B cell (primary cell): ENCODE measurements around the gene MLANA. TPM values are rescaled to one million over a fixed set of nuclear protein-coding genes. Genes with fewer than 3 reads are reported as not detected.
"Not testable (repeated sequence)": the region's sequence is repeated elsewhere in the genome, so short reads cannot be mapped to it uniquely, and the experiment has no call there.

Experiments
- ATAC-seq: fragments of 200-7000 bp; cut with Tn5 transposase; one replicate; pipeline ENCODE4 v1.10.0; 2021; ENCODE audit warnings: low read depth, mild to moderate bottlenecking, moderate number of reproducible peaks, moderate library complexity
- CTCF ChIA-PET: fragments of 350-600 bp; sonication (Branson Sonifier 250); formaldehyde crosslinking; loops from one replicate; lab custom pipeline; 2021; ENCODE audit warnings: antibody characterized with exemption, inconsistent platforms; lab: Charles Lee
- POLR2A ChIA-PET: fragments of 350-600 bp; sonication (Branson Sonifier 250); formaldehyde crosslinking; loops from one replicate; lab custom pipeline; 2021; ENCODE audit warnings: antibody characterized with exemption; lab: Charles Lee
- DNase-seq: peaks from one replicate; pipeline ENCODE4 v3.0.0; 2013
- H2AFZ ChIP-seq: 2 replicates; pipeline ENCODE4 v1.6.1; 2012; ENCODE audit warnings: mild to moderate bottlenecking, low read depth, low read length; ENCODE audit not compliant: insufficient read depth, poor library complexity, severe bottlenecking
- H3K27ac ChIP-seq, 2 donors: 1 replicate in 1 of 2; 2 replicates in 1 of 2; pipeline ENCODE4 v1.5.1; 2012 to 2013; ENCODE audit warnings: low read length in 2 of 2, mild to moderate bottlenecking in 2 of 2, moderate library complexity in 1 of 2
- H3K27me3 ChIP-seq, 4 experiments: fragments of 200-600 bp in 1 of 4; sonication (generic) in 1 of 4; replicated peaks in 1 of 4; 1 replicate in 2 of 4; 2 replicates in 2 of 4; pipeline versions ENCODE4 v1.6.1 to v1.7.0; 2013 to 2016; ENCODE audit warnings: low read length in 3 of 4, mild to moderate bottlenecking in 2 of 4, mixed read lengths in 1 of 4, moderate library complexity in 1 of 4; ENCODE audit not compliant: insufficient read depth in 4 of 4, control insufficient read depth in 3 of 4; ENCODE audit errors: control extremely low read depth in 1 of 4
- H3K36me3 ChIP-seq, 2 experiments: replicated peaks in 1 of 2; 1 replicate in 1 of 2; 2 replicates in 1 of 2; pipeline versions ENCODE4 v1.6.1 to v1.7.1; 2013; ENCODE audit warnings: low read length in 1 of 2; ENCODE audit not compliant: insufficient read depth in 2 of 2, control insufficient read depth in 1 of 2; ENCODE audit errors: control extremely low read depth in 1 of 2, extremely low read depth in 1 of 2
- H3K4me1 ChIP-seq, 2 donors: fragments of 200-600 bp in 1 of 2; sonication (generic) in 1 of 2; 1 replicate in 1 of 2; 2 replicates in 1 of 2; pipeline versions ENCODE4 v1.5.1 to v1.6.1; 2013 to 2017; ENCODE audit warnings: low read length in 2 of 2; ENCODE audit not compliant: control insufficient read depth in 2 of 2, insufficient read depth in 2 of 2
- H3K4me2 ChIP-seq: replicated peaks from 2 replicates; pipeline ENCODE3; 2012; ENCODE audit warnings: mild to moderate bottlenecking, low read depth, low read length; ENCODE audit not compliant: poor library complexity, severe bottlenecking
- H3K4me3 ChIP-seq, 5 experiments: fragments of 200-600 bp in 1 of 5; sonication (generic) in 1 of 5; 1 replicate in 3 of 5; 2 replicates in 2 of 5; pipeline versions ENCODE4 v1.5.1 to v1.7.0; 2011 to 2016; ENCODE audit warnings: low read length in 4 of 5, mild to moderate bottlenecking in 4 of 5, low read depth in 2 of 5, control low read depth in 1 of 5, moderate library complexity in 1 of 5; ENCODE audit not compliant: insufficient read depth in 1 of 5; ENCODE audit errors: control extremely low read depth in 1 of 5, extremely low read depth in 1 of 5
- H3K79me2 ChIP-seq: fragments of 200-600 bp; sonication (generic); one replicate; pipeline ENCODE4 v1.6.0; 2016; ENCODE audit warnings: low read length; ENCODE audit not compliant: control insufficient read depth, insufficient read depth
- H3K9ac ChIP-seq: fragments of 200-600 bp; sonication (generic); 2 replicates; pipeline ENCODE4 v1.6.1; 2017; ENCODE audit warnings: mild to moderate bottlenecking, low read length, moderate library complexity
- H3K9me3 ChIP-seq, 3 donors: one replicate each; pipeline versions ENCODE4 v1.6.1 to v1.7.1; 2013; ENCODE audit warnings: low read length in 2 of 3; ENCODE audit not compliant: control insufficient read depth in 2 of 3, insufficient read depth in 1 of 3; ENCODE audit errors: control extremely low read depth in 1 of 3
- H4K20me1 ChIP-seq: 2 replicates; pipeline ENCODE4 v1.6.0; 2012; ENCODE audit warnings: mild to moderate bottlenecking, low read length; ENCODE audit not compliant: insufficient read depth, control insufficient read depth, poor library complexity, severe bottlenecking
- H3K27ac Mint-ChIP-seq: one replicate; pipeline ENCODE4 v1.8.0; 2021; ENCODE audit warnings: mixed read lengths
- H3K27me3 Mint-ChIP-seq: one replicate; pipeline ENCODE4 v1.8.0; 2021; ENCODE audit warnings: mixed read lengths
- H3K4me1 Mint-ChIP-seq: one replicate; pipeline ENCODE4 v1.8.0; 2021; ENCODE audit warnings: mixed read lengths
- H3K4me3 Mint-ChIP-seq: one replicate; pipeline ENCODE4 v1.8.0; 2021; ENCODE audit warnings: mixed read lengths
- H3K9me3 Mint-ChIP-seq: one replicate; pipeline ENCODE4 v1.8.0; 2022; ENCODE audit warnings: mixed read lengths; ENCODE audit not compliant: insufficient read depth
- CTCF ChIP-seq: fragments of 200-600 bp; IDR thresholded peaks from one replicate; pipeline ENCODE4 v1.8.0; 2022; ENCODE audit warnings: antibody characterized with exemption, mild to moderate bottlenecking
- EZH2 ChIP-seq: IDR thresholded peaks from 2 replicates; pipeline ENCODE4 v1.6.1; 2012; ENCODE audit warnings: borderline replicate concordance, low read depth, mild to moderate bottlenecking, moderate library complexity, low read length; ENCODE audit not compliant: insufficient read depth, poor library complexity, severe bottlenecking
- WGBS: methylation state at CpG from one replicate; pipeline ENCODE4 v1.1.5; 2013; ENCODE audit warnings: missing lambda C conversion rate; ENCODE audit not compliant: insufficient coverage; 5-methylcytosine and 5-hydroxymethylcytosine counted together
- intact Hi-C: fragments of 100-400 bp; cut with micrococcal nuclease; formaldehyde crosslinking; loops from one replicate; pipeline ENCODE4 v1.10.0; 2022
- polyA plus RNA-seq: library from polyadenylated mRNA; depleted of rRNA; stranded (reverse); fragments of >200 nt; gene quantifications from 2 replicates; pipeline ENCODE4 v1.2.3, GENCODE V29; 2012
- total RNA-seq, 2 donors: library from RNA; stranded (reverse); fragments of 120-200 nt in 1 of 2; gene quantifications; 1 replicate in 1 of 2; 2 replicates in 1 of 2; pipeline versions ENCODE4 v1.2.3 to v1.2.4, GENCODE V29; 2013 to 2022

The MLANA gene
- total and polyA plus RNA-seq, 2 donors (not counting 1 experiment from before 2014, with no cell fraction given) = not detected

- no peak overlapping the region for H3K27ac Mint-ChIP-seq
- H3K9ac ChIP-seq = no peak overlapping the region
- no peak overlapping the region for H3K4me3 ChIP-seq
- no peaks in the 10 kb centered on the region for H3K27me3 Mint-ChIP-seq
- H3K27ac ChIP-seq = no peak overlapping the region
- peaks cover 0 to 3% (median 0%) of the 10 kb centered on the region in 3 donors for H3K9me3 ChIP-seq
- H3K79me2 ChIP-seq = no peaks in the 10 kb centered on the region
- ChIA-PET CTCF (interaction anchor here (1.0 to 1.2 kb wide), 2 partner anchors 48 to 175 kb away, joined by 3 to 6 read pairs; no protein-coding TSS in a partner anchor), POLR2A (no interaction called here)
- H3K4me1 ChIP-seq = peaks cover 0 to 7% of the 10 kb centered on the region in 2 donors
- no peak overlapping the region for H3K4me3 Mint-ChIP-seq
- H3K36me3 ChIP-seq = peaks cover 0 to 3% of the 10 kb centered on the region in 2 experiments
- DNase-seq = no peak
- WGBS = 100% methylated on average over 7 of the region's 10 CpGs
- H3K4me2 ChIP-seq = no peak overlapping the region
- no peaks in the 10 kb centered on the region for H3K27me3 ChIP-seq
- intact Hi-C loops = no loop called here
- TF ChIP-seq CTCF (no peak), EZH2 (no peak)
- no peaks in the 10 kb centered on the region for H3K9me3 Mint-ChIP-seq
- H4K20me1 ChIP-seq = no peaks in the 10 kb centered on the region
- H2AFZ ChIP-seq = no peak overlapping the region
- H3K4me1 Mint-ChIP-seq = peaks cover 7% of the 10 kb centered on the region
- no peak for ATAC-seq
These were observed 11.1 kb upstream of the MLANA start for GRCh38 chr9:5879419-5880181.

GRCh38 chr9:5882244-5883012 lies 8.3 kb upstream of the MLANA start:
- ATAC-seq, intact Hi-C loops: not testable (repeated sequence)

More at GRCh38 chr9:5882244-5883012, 8.3 kb upstream of the MLANA start:
- H3K4me1 ChIP-seq, H3K27me3 Mint-ChIP-seq, POLR2A ChIA-PET, H3K9me3 ChIP-seq, H3K4me3 ChIP-seq, H4K20me1 ChIP-seq, DNase-seq, H3K27ac Mint-ChIP-seq, H3K4me1 Mint-ChIP-seq, H3K4me3 Mint-ChIP-seq, H3K79me2 ChIP-seq, H3K9me3 Mint-ChIP-seq, H3K27ac ChIP-seq, H3K36me3 ChIP-seq, H3K4me2 ChIP-seq, H3K27me3 ChIP-seq, H3K9ac ChIP-seq, H2AFZ ChIP-seq: not testable (repeated sequence)
- WGBS = no CpG with 5 or more reads among the region's 5 CpGs
- CTCF ChIA-PET = interaction anchor here (7.0 kb wide), 1 partner anchor 171 kb away, joined by 107 read pairs; no protein-coding TSS in a partner anchor
